ENCODE data around the gene VWA3A.
"Not testable (repeated sequence)": the region's sequence is repeated elsewhere in the genome, so short reads cannot be mapped to it uniquely, and the experiment has no call there.

The VWA3A gene

DNA sequence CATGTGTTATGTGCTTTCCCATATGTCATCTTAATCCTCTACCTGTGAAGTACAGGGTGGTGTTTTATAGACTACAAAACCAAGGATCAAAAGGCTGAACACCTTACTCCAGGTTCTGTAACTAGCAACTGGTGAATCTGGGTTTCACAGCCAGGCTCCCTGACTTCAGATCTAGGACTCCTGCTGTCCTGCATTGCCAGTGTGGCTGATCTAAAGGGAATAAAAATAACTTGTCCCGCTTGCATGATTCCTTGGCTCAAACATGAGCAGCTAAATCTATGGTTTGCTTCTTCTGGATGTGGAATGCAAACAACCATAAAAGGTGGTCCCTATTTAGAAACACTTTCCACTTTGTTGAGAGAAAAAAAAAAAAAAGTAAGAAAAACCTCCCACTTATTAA lies 3.7 kb upstream of the VWA3A start:
- DNase-seq: no peak

DNA sequence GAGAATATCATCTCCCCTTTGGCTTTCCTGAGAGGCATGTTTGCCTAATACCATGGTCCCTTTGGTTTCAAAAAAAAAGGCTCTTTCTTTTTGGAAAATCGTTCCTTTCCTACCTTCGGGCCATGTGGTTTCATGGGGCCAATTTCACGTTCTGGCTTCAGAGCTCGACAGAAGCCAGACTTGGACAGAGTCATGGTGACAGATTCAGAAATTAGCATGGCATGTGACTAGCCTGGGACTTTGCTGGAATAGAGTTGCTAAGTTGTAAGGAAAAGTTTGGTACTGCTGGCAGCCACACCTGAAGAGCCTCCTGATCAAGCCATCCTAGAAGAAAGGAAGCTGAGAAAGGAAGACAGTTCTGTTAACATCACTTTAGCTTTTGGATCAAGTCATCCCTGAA lies 2.4 kb upstream of the VWA3A start:
- DNase-seq: no peak

DNA sequence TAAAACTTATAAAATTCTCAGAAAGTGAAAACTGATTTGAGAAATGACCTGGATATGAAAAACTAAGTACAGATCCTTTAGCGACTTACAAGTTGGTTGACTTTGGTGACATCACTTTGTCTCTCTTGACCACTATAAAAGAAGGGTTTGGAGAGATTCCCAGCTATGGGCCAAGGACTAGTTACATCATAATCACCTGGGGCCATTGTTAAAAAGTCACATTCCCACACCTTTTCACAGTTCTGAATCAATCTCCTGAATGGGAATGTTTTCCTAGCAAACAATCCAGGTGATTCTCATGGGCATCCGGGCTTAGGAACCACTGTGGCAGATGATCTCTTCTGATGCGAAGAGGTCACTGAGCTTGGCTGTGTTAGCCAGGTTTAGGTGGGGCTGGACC lies 620 bp upstream of the VWA3A start:
- DNase-seq: no peak

DNA sequence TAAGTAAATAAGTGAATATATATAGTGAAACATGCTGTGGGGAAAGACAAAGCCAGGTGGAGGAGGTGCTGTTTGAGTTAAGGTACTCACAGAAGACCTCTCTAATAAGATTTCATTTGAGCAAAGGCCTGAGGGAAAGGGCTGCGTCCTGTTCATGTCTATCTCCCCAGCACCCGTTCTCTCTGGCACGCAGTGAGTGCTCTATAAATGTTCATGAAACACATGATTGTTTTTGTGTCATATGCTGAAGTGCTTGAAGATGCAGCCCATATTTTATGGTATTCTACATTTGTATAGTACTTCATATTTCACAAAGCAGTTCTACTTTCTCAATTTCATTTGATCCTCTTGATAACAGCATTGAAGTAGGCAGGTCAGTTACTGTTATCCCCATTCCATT lies 990 bp downstream of the VWA3A start:
- no peak for DNase-seq

DNA sequence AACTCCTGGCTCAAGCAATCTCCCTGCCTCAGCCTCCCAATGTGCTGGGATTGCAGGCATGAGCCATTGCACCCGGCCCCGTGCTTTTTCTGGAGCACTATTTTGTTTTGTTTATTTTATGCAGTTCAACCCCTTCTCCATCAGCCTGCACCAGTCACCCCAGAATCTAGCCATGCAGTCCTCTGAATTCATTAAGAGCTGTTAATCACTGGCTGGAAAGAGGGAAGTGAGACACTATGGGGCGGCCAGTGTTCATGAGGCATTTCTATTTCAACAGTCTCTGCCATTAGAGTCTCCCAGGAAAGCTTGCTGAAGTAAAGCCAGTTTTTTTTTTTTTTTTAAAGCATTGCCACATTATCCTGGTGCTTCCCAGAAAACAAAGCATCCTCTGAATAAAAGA lies 1.7 kb downstream of the VWA3A start:
- DNase-seq: no peak

DNA sequence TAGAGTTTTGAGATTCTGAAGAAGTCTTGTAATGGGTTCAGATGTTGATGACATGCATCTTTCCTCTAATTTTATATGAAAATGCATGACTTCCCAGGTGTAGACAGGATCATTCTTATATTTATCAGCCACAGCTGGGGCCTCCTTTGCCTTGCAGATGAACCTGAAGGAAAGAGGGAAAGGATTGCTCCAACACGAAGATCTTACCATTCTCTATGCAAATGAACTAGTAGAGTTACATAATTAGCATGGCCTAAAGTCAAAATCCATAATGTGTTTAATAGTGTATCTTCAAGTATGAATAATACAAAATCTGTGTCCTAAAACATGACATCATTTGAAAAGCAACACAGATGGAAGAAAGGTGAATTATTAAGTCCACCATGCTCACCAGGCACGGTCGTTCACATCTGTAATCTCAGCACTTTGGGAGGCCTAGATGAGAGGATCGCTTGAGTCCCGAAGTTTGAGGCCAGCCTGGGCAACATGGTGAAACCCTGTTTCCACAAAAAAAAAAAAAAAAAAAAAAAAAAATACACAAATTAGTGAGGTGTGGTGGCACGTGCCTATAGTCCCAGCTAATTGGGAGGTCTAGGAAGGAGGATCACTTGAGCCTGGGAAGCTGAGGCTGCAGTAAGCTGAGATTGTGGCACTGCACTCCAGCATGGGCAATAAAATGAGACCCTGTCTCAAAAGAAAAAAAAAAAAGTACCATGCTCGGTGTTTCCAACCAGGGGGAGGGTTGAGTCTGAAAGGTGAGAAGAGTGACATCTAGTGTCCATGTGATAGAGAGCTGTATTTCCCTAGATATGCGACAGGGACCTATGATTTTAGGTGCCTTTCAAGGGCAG lies 6.3 kb downstream of the VWA3A start:
- peak; percentile 4 for DNase-seq

DNA sequence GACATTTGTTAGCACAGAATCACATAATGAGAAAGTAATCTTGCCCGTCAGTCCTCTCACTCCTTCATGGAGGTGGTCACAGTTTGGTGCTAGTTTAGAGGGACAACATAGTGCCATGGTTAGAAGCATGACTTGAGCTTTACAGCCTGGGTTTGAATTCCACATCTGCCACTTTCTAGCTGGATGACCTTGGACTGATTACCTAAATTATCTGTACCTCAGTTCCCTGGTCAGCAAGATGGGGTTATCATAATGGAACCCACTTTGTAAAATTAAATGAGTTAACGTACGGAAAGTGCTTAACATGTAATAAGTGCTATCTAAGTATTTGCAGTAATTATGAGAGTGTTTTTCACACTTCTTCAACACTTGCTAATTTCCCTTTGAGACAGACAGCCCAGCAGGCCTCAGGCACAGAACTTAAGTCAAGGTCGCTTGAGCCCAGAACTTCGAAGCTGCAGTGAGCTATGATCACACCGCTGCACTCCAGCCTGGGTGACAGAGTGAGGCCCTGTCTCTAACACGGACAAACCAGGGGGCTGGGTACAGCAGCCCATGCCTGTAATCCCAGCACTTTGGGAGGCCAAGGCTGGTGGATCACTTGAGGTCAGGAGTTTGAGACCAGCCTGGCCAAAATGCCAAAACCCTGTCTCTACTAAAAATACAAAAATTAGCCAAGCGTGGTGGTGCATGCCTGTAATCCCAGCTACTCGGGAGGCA lies 7.1 kb downstream of the VWA3A start:
- no peak for DNase-seq

DNA sequence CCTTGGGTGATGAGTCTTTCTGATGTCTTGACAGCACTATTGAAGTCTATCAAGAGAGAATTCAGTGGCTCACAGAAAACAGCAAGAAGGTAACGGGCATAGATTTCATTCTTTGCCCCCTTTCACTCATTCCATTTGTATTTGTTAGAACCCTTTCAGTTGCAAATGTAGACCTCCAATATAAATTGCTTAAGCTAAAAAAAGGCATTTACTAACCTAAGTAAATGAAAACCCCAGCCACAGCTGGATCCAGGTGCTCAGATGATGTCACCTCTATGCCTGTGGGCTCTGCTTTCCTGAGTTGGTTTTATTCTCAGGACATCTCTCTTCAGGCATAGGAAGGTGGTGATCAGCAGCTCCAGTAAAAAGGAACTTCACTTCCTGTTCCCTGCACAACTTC lies 11.1 kb downstream of the VWA3A start:
- no peak for DNase-seq

DNA sequence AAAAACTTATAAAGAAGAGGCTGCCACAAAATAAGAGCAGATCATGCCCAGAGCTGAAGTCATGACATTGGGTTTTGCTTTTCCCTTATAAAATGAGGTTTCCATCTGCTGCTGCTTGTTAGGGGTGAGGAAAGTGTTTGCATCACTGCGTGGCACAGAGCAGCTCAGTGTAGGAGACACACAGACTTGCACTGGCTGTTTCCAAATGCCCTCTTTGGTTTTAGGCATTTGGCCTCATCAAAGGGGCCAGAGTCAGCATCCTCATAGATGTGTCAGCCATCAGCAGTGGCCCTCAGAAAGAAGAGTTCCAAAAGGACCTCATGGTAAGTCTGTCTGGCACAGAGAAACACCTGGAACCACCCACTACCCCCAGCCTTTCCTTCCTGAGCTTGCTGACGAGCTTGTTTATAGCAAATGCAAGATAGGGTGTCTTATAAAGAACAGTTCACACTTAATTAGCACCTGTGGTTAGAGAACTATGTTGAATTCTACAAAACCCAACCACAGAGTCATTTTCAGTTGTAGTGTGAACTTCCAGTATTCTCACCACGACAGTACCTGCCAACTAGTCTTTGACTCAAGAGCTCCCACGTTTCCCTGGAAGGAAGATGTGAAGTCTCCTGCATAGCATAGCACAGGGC lies 17.0 kb downstream of the VWA3A start:
- no peak for DNase-seq

DNA sequence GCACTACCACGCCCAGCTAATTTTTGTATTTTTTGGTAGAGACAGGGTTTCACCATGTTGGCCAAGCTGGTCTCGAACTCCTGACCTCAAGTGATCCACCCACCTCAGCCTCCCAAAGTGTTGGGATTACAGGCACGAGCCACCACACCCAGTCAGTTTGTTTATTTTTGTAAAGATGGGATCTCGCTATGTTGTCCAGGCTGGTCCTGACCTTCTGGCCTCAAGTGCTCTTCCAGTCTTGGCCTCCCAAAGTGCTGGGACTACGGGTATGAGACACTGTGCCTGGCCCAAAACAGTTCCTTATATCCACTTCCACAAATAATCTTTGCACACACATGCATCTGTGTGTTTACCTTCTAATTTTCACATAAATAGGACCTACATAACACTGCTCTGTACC lies 19.3 kb downstream of the VWA3A start:
- not testable (repeated sequence) for DNase-seq

DNA sequence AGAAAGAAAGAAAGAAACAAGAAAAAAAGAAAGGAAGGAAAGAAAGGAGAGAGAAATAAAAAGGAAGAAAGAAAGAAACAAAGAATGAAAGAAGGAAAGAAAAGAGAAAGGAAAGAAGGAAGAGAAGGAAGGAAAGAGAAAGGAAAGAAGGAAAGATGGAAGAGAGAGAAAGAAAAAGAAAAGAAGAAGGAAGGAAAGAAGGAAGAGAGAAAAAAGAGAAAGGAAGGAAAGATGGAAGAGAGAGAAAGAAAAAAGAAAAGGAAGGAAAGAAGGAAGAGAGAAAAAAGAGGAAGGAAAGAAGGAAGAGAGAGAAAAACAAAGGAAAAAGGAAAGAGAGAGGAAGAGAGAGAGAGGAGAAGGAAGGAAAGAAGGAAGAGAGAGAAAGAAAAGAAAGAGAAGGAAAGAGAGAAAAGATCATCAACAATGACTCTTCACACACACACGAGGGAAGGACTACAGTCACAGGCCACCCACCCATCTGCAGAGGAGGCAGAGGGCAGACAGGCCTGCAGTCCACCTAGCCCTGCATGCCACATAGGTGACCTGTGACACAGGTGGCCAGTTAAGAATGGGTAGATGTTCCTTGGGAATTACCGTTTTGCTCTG lies 23.9 kb downstream of the VWA3A start:
- DNase-seq: no peak

DNA sequence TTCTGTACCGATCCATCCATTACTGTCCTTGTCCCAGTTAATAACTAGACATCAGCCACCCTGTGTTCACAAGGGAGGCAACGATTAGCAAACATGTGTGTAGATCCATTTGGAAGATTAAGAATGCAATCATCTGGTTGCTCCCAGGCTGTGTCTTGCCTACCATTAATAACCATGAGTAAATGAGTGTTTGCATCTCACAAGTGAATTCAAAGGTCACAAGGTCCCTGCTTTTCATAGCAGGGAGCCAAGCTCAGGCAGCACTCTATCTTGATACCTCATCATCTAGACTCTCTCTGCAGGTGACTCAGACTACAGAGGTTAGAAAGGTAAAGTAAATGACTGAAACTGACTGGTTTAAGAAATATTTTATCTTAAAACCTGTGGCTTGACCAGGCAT lies 25.3 kb downstream of the VWA3A start:
- DNase-seq: no peak

DNA sequence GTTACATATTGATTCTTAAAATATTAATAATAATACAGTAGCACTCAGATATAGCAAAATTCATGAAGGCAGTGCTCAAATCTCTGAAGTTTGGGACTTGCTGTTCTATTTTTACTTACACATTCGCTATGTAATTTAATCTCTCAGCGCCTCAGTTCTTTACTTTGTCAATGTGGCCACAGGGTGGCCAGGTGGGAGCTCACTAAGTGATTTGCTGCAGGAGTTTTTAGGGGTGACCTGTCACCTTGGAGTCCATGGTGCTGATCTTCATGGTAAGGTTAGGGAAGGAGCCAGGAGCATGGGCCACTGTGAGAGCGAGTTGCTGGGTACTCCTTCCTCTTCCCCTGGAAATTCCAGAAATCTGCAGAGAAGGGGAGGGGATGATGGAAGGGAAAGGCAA lies 28.1 kb downstream of the VWA3A start:
- DNase-seq: no peak

DNA sequence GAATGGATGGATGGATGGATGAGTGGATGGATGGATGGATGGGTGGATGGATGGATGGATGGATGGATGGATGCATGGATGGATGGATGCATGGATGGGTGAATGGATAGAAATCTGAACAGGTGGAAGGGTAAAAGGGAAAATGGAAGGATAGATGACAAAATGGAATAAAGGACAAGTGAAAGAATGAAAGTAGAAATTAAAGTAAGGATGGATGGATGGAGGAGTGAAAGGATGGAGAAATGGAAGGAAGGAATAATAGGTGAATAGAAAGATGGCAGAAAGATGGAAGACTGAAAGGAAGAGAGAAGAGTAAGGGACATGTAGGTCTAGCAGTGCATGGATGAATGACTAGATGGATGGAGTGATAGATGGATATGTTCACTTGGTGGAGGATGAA lies 29.9 kb downstream of the VWA3A start:
- DNase-seq: no peak

DNA sequence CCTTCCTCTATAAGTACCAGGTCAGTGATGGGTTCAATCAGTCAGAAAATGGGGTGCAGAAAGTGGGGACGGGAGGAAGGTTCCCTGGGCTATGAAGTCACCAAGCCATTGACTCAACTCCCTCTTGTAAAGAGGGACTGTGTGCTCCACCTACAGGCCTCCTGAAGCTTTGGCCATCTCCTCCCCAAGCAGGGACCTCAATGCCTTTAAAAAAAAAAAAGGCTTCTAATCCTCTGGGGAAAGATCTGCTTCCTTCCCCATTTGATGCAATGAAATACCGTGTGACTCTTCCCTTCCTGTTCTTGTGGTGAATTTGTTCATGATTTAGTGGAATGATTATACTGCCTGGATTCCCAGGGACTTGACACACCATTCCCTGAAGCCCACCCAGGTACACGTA lies 30.8 kb downstream of the VWA3A start:
- DNase-seq: no peak

DNA sequence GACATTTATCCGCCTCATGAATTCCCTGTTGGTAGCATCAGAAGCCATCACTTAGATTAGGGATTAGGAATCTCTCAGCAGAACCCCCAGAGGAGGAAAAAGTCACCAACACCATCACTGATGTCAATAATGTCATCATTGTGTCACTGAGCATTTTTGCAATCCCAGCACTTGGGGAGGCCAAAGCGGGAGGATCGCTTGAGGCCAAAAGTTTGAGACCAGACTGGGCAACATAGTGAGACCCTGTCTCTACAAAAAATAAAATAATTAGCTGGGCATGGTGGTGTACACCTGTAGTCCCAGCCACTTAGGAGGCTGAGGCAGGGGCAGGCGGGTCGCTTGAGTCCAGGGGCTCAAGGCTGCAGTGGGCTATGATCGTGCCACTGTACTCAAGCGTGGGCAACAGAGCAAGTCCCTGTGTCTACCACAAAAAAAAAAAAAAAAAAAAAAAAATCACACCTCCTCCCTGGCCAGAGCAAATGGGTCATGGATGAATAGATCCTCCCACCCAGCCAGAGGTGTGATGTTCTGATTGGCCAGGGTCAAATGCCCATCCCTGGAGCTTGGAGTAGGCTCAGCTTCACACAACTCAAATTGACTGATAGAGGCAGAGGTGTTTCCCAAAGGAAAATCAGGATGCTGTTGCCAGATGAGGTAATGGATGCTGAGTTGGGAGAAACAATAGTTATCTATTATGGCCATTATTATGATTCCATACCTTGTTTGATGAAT lies 31.6 kb downstream of the VWA3A start:
- DNase-seq: no peak

DNA sequence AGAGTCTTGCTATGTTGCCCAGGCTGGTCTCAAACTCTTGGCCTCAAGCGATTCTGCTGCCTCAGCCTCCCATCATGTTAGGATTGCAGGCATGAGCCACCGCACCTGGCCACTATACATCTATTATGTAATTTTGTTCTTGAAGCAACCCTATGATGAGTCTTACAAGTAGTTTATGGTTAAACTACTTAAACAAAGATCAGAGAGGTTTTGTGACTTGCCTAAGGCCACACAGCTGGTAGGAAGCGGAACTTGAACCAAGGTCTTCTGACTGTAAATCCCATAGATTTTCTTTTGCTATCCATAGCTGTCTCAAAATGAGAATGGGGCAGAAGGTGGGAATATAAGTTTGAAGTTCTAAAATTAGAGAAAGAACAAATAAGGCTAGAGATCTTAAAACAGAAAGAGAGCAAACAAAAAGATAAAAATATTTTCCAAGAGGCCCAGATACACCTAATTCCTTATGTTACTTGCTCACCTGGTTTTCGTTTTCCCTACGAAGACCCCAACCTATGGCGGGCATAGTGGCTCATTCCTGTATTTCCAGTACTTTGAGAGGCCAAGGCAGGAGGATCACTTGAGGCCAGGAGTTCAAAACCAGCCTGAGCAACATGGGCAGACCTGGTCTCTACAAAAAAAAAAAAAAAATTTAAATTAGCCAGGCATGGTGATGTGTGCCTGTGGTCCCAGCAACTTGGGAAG lies 32.4 kb downstream of the VWA3A start:
- no peak for DNase-seq

DNA sequence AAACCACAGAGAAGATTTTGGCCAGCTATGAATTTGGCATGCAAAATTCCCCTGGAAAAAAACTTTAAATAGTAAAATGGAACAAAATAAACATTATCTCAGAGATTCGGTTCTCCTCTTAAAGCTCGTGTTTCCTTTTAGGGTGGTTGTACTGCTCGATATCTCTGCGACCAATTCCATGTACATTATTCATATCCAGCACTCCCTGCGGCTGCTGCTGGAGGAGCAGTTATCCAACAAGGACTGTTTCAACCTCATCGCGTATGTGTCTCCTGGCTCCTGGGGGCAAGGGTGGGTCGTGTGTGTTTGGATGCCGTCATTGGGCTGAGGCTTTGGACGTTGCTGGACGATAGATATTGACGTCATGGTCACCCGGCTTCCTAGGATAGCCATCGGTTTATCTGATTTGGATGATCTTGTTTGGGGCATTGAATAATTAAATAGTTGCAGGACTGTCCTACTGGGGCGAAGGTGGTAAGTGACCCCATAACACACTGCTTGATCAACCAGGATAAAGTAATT lies 33.8 kb downstream of the VWA3A start:
- DNase-seq: no peak

DNA sequence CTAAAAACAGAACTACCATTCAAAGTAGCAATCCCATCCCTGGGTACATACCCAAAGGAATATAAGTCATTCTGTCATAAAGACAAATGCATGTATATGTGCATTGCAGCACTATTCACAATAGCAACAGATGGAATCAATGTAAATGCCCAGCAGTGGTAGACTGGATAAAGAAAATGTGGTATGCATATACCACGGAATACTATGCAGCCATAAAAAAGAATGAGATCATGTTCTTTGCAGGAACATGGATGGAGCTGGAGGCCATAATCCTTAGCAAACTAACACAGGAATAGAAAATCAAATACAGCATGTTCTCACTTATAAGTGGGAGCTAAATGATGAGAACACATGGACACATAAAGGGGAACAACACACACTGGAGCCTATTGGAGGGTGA lies 36.2 kb downstream of the VWA3A start:
- DNase-seq: not testable (repeated sequence)

DNA sequence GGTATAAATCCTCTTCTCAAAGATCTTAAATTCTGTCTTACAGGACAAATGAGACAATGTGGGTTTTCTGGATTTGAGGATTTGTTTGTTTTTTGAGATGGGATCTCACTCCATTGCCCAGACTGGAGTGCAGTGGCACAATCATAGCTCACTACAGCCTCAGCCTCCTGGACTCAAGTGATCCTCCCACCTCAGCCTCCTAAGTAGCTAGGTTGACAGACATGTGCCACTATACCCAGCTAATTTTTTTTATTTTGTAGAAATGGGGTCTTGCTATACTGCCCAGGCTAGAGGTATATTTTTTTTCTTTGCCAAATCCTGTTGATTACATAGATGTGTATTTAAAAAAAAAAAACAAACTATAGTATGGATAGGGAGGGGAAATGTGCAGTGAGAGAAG lies 38.2 kb downstream of the VWA3A start:
- no peak for DNase-seq

DNA sequence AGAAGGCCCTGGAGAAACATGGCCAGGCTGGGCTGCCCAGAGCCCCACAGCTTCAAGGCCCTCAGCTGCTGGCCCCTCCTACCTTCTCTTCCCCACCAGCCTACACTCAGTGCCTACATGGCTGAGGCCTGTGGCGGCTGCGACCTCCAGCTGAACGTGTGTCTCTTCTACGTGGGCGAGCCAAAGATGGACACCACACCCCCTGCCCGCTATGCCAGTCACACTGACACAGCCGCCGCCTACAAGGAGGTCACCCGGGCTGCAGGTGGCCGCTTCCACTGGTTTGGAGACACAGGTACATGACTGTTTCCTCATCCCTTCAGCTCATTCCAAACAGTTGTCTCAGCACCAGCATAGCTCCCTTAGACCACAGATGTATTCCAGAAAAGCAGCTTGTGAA lies 40.5 kb downstream of the VWA3A start:
- no peak for DNase-seq

DNA sequence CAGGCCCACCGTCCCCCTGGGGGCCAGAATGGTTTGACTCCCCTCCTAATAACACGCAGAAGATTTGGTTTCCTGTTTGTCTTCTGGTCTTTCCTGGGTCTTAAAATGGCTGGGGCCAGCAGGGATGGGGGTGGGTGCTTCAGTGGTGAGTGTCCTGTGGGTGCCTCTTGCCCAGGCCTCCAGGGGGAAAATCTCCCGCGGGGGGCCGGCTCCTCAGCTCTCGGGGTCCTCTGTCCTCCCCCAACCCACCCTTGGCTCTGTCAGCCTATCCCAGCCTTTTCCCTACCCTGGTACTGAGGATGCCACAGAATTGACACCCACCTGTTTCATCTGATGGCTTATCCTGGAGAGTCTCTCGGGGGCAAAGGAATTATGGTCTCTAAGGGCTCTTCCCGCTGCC lies 46.1 kb downstream of the VWA3A start:
- DNase-seq: no peak

Data from KG1 (cell line).